GM18520 (cell line): ENCODE data around the gene CNTD1.

Experiments used
- ATAC-seq: cut with Tn5 transposase; IDR thresholded peaks from one replicate; pipeline ENCODE4 v1.9.1; 2021; ENCODE audit not compliant: unreplicated experiment

CNTD1 gene

GRCh38 chr17:42779304-42779935, 19.2 kb upstream of the CNTD1 start:
- ATAC-seq: no peak

- ATAC-seq: no peak
Observed at GRCh38 chr17:42779936-42780850, 18.5 kb upstream of the CNTD1 start, which contains the start of gene WNK4. TSS of gene WNK4 (plus strand) at chr17:42780610. CDS start at chr17:42780699, 89 bp downstream.

- ATAC-seq: no peak
Observed at GRCh38 chr17:42780851-42781638, 17.6 kb upstream of the CNTD1 start.

GRCh38 chr17:42781639-42782165, 17.0 kb upstream of the CNTD1 start:
- no peak for ATAC-seq

DNA sequence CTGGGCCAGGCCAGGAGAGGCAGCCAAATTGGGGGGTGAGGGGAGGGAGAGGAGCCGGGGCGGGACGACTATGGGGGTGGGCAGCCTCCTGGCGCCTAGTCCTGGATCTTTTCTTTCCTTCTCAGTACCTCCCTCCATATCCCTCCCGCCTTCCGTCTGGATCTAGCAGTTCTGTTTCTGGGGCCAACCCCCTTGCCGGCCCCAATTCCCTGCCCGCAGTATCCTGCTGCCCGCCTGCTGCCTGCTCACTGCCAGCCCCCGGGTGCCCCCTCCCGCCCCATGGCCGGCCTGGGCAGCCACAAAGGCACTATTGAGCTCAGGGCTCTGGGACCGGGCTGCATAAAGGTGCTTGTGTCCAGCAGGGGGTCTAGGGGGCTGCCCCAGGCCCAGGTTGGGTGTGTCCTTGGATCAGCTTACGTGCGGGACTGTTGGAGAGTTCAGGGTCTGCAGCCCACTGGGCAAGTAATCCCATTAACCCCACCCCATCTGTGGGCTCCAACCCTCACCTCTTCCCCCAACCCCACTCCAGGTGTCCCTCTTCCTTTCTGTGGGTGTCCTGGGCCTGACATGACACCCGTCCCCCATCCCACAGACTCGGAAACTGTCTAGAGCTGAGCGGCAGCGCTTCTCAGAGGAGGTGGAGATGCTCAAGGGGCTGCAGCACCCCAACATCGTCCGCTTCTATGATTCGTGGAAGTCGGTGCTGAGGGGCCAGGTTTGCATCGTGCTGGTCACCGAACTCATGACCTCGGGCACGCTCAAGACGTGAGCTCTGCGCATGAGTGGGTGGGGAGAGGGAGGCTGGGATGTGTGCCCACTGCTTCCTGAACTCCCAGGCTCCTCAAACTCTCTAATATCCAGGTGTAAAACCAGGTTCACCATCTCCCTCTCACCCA, 16.2 kb upstream of the CNTD1 start:
- ATAC-seq: no peak

DNA sequence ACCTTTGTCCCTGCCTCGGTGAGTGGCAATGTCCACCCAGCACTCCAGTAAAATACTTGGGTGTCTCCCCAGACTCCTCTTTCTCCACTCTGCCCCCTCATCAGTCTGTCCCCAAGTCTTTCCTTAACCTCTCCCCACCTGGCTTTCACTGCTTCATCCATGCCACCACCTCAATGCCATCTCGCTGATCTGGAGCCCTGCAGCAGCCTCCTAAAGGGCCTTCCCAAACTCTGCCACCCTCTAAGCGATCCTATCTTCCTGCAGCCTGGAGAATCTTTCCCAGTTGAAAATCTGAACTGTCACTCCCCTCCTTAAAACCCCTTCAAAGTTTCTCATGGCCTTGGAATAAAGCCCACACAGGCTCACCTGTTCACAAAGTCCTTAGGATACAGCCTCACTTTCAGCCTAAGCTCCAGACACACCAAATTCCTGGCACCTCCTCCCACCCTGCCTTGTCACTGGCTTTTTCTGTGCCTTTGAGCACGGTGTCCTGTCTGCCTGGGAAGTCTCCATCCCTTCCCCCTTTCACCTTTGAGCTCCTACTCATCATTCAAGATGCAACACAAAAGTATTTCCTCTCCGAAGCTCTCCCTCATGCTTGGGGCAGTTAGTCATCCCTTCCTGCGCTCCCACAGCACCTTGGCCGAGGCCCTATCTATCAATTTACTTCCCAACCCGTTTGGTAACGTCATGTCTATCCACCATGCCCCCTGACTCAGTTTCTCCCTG, 15.4 kb upstream of the CNTD1 start:
- no peak for ATAC-seq

- no peak for ATAC-seq
Observed at GRCh38 chr17:42783791-42784138, 14.9 kb upstream of the CNTD1 start.

DNA sequence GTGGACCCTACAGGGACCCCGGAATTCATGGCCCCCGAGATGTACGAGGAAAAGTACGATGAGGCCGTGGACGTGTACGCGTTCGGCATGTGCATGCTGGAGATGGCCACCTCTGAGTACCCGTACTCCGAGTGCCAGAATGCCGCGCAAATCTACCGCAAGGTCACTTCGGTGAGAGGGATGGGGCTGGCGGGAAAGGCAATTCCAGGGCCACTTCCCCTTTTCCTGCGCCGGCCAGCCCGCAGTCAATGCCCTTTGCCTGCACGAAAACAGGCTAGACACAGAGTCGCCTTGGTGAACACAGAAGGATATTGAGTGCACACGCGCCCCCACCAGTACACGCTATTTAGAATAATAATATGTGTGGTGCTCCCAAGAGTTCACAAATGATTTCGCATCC, 14.3 kb upstream of the CNTD1 start:
- ATAC-seq: no peak

DNA sequence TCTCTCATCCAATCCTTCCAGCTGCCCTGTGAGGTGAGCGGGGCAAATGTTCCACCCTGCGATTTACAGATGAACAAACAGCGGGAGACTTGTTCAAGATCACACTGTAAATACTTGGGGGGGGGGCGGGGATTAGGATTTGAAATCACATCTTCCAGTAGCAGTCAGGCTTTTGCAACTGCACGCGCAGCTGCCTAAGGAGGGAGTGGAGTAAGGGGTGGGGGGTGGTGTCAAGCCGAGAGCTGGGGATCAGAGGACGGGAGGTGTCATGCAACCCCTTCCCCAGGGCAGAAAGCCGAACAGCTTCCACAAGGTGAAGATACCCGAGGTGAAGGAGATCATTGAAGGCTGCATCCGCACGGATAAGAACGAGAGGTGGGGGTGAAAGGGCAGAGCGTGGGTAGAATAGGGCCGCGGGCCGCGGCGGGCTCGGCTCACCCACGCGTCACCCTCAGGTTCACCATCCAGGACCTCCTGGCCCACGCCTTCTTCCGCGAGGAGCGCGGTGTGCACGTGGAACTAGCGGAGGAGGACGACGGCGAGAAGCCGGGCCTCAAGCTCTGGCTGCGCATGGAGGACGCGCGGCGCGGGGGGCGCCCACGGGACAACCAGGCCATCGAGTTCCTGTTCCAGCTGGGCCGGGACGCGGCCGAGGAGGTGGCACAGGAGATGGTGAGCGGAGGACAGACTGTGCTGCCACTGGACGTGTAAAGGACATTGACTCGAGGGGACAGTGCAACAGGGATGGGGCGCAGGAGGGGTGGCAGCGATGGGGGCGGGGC, 13.7 kb upstream of the CNTD1 start:
- no peak for ATAC-seq

- no peak for ATAC-seq
Observed at GRCh38 chr17:42787266-42787665, 11.4 kb upstream of the CNTD1 start.

- no peak for ATAC-seq
Observed at GRCh38 chr17:42791948-42792347, 6.7 kb upstream of the CNTD1 start.

DNA sequence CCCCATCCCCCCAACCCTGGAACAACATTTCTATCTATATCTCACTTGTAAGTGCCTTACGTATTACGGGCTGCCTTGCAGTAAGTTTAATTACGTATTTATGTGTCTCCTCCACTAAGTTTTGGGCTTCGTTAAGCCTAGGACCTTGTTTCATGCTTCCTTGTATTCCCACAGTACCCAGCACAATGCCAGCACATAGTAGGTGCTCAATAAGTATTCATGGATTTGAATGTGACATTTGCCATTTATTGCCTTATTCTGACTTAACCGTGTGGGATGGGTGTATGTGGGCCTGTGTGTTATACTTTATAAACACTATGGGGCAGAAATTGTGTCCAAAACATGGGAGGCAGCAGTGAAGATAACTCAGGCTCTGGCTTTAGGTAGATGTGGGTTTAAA, 6.1 kb upstream of the CNTD1 start:
- ATAC-seq: no peak

- no peak for ATAC-seq
Observed at GRCh38 chr17:42795061-42795460, 3.6 kb upstream of the CNTD1 start.

DNA sequence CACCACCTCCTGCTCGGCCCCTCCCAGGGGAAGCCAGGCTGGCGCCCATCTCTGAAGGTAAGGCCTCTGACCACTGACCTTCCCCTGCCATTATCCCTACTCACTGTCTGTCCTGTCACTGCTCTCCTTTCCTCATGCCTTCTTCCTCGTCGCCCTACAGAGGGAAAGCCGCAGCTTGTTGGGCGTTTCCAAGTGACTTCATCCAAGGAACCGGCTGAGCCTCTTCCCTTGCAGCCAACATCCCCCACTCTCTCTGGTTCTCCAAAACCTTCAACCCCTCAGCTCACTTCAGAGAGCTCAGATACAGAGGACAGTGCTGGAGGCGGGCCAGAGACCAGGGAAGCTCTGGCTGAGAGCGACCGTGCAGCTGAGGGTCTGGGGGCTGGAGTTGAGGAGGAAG, 3.2 kb upstream of the CNTD1 start:
- no peak for ATAC-seq

DNA sequence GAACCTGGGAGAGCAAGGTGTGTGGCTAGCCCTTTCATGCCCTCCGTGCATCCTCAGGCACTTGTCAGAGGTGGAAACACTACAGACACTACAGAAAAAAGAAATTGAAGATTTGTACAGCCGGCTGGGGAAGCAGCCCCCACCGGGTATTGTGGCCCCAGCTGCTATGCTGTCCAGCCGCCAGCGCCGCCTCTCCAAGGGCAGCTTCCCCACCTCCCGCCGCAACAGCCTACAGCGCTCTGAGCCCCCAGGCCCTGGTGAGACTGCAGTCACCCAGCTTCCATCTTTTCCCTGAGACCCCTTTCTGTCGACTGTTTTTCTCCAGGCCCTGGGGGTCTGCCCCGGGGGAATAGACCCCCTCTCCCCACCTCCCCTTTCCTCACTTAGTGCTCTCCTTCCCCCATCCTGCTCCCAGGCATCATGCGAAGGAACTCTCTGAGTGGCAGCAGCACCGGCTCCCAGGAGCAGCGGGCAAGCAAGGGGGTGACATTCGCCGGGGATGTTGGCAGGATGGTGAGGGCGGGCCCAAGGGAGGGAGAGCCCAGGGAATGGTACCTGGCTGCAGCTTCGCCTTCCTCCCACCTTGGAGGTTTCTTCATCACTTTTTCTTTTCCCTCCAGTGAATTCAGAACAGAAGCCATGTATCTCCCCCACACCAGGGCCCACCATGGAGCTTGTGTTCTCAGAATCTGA, 2.4 kb upstream of the CNTD1 start:
- ATAC-seq: no peak

- no peak for ATAC-seq
Observed at GRCh38 chr17:42797067-42798007, 1.3 kb upstream of the CNTD1 start.

DNA sequence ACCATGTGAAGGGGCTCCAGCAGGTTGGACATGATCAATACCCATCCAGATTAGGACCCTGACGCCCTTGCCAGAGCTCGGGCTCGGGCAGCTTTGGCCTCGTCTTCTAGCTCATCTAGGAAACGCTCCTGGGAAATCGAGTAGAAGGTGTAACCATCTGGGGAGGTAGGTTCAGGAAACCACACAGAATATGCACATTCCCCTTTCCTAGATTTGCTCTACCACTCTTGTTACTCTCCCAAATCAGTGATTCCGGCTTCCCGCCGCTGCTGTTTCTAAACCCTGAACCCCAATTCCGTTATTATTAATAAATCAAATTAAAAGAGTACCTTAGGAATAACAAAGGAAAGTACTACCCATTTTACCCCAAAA, 664 bp upstream of the CNTD1 start:
- ATAC-seq: no peak
